HG02623 (cell line): Measurements from ENCODE around the gene ANXA1.

ENCODE experiments used
- ATAC-seq: cut with Tn5 transposase; IDR thresholded peaks from one replicate; pipeline ENCODE4 v1.9.1; 2021; ENCODE audit warnings: moderate library complexity; ENCODE audit not compliant: unreplicated experiment

The ANXA1 gene

GRCh38 chr9:73206851-73207250, 55.2 kb downstream of the ANXA1 start:
- no peak for ATAC-seq

GRCh38 chr9:73210886-73211666, 59.4 kb downstream of the ANXA1 start:
- ATAC-seq = no peak

GRCh38 chr9:73213300-73213699, 61.6 kb downstream of the ANXA1 start:
- ATAC-seq = no peak

- ATAC-seq = no peak
These were observed 63.6 kb downstream of the ANXA1 start for GRCh38 chr9:73215249-73215648.

GRCh38 chr9:73216100-73216499, 64.4 kb downstream of the ANXA1 start:
- no peak for ATAC-seq
